H9 (cell line): ENCODE results near the gene ANKFY1. TPM values are rescaled to one million over a fixed set of nuclear protein-coding genes. Genes with fewer than 3 reads are reported as not detected.

ENCODE experiments used
- DNase-seq: peaks from one replicate; pipeline ENCODE4 v3.0.0-alpha.2; 2017
- H2AFZ ChIP-seq: one replicate; pipeline ENCODE4 v1.6.1; 2013; ENCODE audit warnings: mild to moderate bottlenecking, low read length, control low read depth, moderate library complexity
- H2AK5ac ChIP-seq: 2 replicates; pipeline ENCODE4 v1.6.1; 2013; ENCODE audit warnings: low read length, control low read depth, mixed read lengths; ENCODE audit not compliant: insufficient read length
- H2BK120ac ChIP-seq: one replicate; pipeline ENCODE4 v1.6.1; 2013; ENCODE audit warnings: low read depth, mild to moderate bottlenecking, low read length, control low read depth, inconsistent platforms; ENCODE audit not compliant: poor library complexity, severe bottlenecking
- H2BK12ac ChIP-seq: 2 replicates; pipeline ENCODE4 v1.6.1; 2013; ENCODE audit warnings: low read length, control low read depth, mixed read lengths, low read depth; ENCODE audit not compliant: insufficient read length
- H2BK15ac ChIP-seq: 2 replicates; pipeline ENCODE4 v1.6.1; 2013; ENCODE audit warnings: low read depth, low read length, control low read depth
- H2BK20ac ChIP-seq: one replicate; pipeline ENCODE4 v1.6.1; 2013; ENCODE audit warnings: low read depth, mild to moderate bottlenecking, low read length, control low read depth, inconsistent platforms; ENCODE audit not compliant: poor library complexity, severe bottlenecking
- H2BK5ac ChIP-seq: 2 replicates; pipeline ENCODE4 v1.6.1; 2013; ENCODE audit warnings: low read length, control low read depth, mixed read lengths; ENCODE audit not compliant: insufficient read length
- H3K14ac ChIP-seq: 2 replicates; pipeline ENCODE4 v1.6.1; 2013; ENCODE audit warnings: low read length, control low read depth; ENCODE audit not compliant: insufficient read depth
- H3K18ac ChIP-seq: 2 replicates; pipeline ENCODE4 v1.6.1; 2013; ENCODE audit warnings: low read depth, mild to moderate bottlenecking, mixed read lengths, low read length, control low read depth; ENCODE audit not compliant: insufficient read length
- H3K23ac ChIP-seq: 2 replicates; pipeline ENCODE4 v1.6.1; 2013; ENCODE audit warnings: low read length, control low read depth, mixed read lengths, low read depth; ENCODE audit not compliant: insufficient read length
- H3K23me2 ChIP-seq: 2 replicates; pipeline ENCODE4 v1.6.1; 2013; ENCODE audit warnings: low read depth, mild to moderate bottlenecking, mixed read lengths, low read length, control low read depth; ENCODE audit not compliant: insufficient read length, poor library complexity, severe bottlenecking
- H3K27ac ChIP-seq: 2 replicates; pipeline ENCODE4 v1.5.1; 2013; ENCODE audit warnings: low read length, control low read depth, mixed read lengths, low read depth; ENCODE audit not compliant: insufficient read length
- H3K27me3 ChIP-seq: 2 replicates; pipeline ENCODE4 v1.6.1; 2013; ENCODE audit warnings: low read length, control low read depth, inconsistent platforms; ENCODE audit not compliant: insufficient read depth
- H3K4ac ChIP-seq: 2 replicates; pipeline ENCODE4 v1.6.1; 2013; ENCODE audit warnings: low read depth, mild to moderate bottlenecking, control low read depth, inconsistent platforms, low read length, moderate library complexity
- H3K4me1 ChIP-seq: 2 replicates; pipeline ENCODE4 v1.6.1; 2013; ENCODE audit warnings: low read length, control low read depth, inconsistent platforms; ENCODE audit not compliant: insufficient read depth
- H3K4me2 ChIP-seq: 2 replicates; pipeline ENCODE4 v1.6.1; 2013; ENCODE audit warnings: low read length, control low read depth, mixed read lengths; ENCODE audit not compliant: insufficient read length, insufficient read depth
- H3K56ac ChIP-seq: 2 replicates; pipeline ENCODE4 v1.6.1; 2013; ENCODE audit warnings: low read depth, mild to moderate bottlenecking, mixed read lengths, low read length, control low read depth; ENCODE audit not compliant: insufficient read length
- H3K79me1 ChIP-seq: 2 replicates; pipeline ENCODE4 v1.6.1; 2013; ENCODE audit warnings: low read depth, mild to moderate bottlenecking, moderate library complexity, low read length, control low read depth, inconsistent platforms; ENCODE audit not compliant: insufficient read depth, poor library complexity, severe bottlenecking
- H3K79me2 ChIP-seq: 2 replicates; pipeline ENCODE4 v1.6.1; 2013; ENCODE audit warnings: low read length, control low read depth, inconsistent platforms; ENCODE audit not compliant: insufficient read depth
- H3K9ac ChIP-seq: 2 replicates; pipeline ENCODE4 v1.6.1; 2013; ENCODE audit warnings: low read length, control low read depth, mixed read lengths; ENCODE audit not compliant: insufficient read length; ENCODE audit errors: extremely low read depth
- H3K9me3 ChIP-seq: one replicate; pipeline ENCODE4 v1.6.1; 2013; ENCODE audit warnings: low read depth, low read length, inconsistent platforms; ENCODE audit not compliant: control insufficient read depth
- H3T11ph ChIP-seq: one replicate; pipeline ENCODE4 v1.6.1; 2013; ENCODE audit warnings: mild to moderate bottlenecking, low read length, control low read depth, inconsistent platforms
- H4K20me1 ChIP-seq: one replicate; pipeline ENCODE4 v1.6.1; 2013; ENCODE audit not compliant: control insufficient read depth, insufficient read length, insufficient read depth
- H4K5ac ChIP-seq: 2 replicates; pipeline ENCODE4 v1.6.1; 2013; ENCODE audit warnings: low read depth, mild to moderate bottlenecking, mixed read lengths, low read length, control low read depth; ENCODE audit not compliant: insufficient read length
- H4K8ac ChIP-seq: replicated peaks from 2 replicates; pipeline ENCODE4 v1.6.1; 2013; ENCODE audit warnings: low read length, control low read depth, mixed read lengths, low read depth; ENCODE audit not compliant: insufficient read length
- H4K91ac ChIP-seq: 2 replicates; pipeline ENCODE4 v1.6.1; 2013; ENCODE audit warnings: low read depth, mild to moderate bottlenecking, moderate library complexity, mixed read lengths, low read length, control low read depth; ENCODE audit not compliant: insufficient read length
- H3K27ac Mint-ChIP-seq, 3 experiments: 2 replicates in 2 of 3; 3 replicates in 1 of 3; pipeline ENCODE4 v1.8.0; 2020 to 2021; ENCODE audit warnings: mixed read lengths in 3 of 3, mild to moderate bottlenecking in 1 of 3, moderate library complexity in 1 of 3
- H3K27me3 Mint-ChIP-seq: 2 replicates; pipeline ENCODE4 v1.8.0; 2021; ENCODE audit warnings: low read depth, mild to moderate bottlenecking, moderate library complexity, mixed read lengths
- H3K36me3 Mint-ChIP-seq, 3 experiments: 2 replicates in 2 of 3; 3 replicates in 1 of 3; pipeline ENCODE4 v1.8.0; 2020 to 2021; ENCODE audit warnings: low read depth in 3 of 3, mixed read lengths in 3 of 3; ENCODE audit not compliant: insufficient read depth in 1 of 3
- H3K4me1 Mint-ChIP-seq, 2 experiments: 2 replicates each; pipeline ENCODE4 v1.8.0; 2020; ENCODE audit warnings: mixed read lengths in 2 of 2
- H3K4me3 Mint-ChIP-seq, 2 experiments: 2 replicates in 1 of 2; 3 replicates in 1 of 2; pipeline ENCODE4 v1.8.0; 2020 to 2021; ENCODE audit warnings: mild to moderate bottlenecking in 2 of 2, mixed read lengths in 2 of 2, moderate library complexity in 1 of 2
- H3K9me3 Mint-ChIP-seq, 2 experiments: 2 replicates in 1 of 2; 3 replicates in 1 of 2; pipeline ENCODE4 v1.8.0; 2020; ENCODE audit warnings: mild to moderate bottlenecking in 2 of 2, mixed read lengths in 2 of 2, moderate library complexity in 1 of 2
- WGBS: extraction: QIAGEN DNeasy Blood & Tissue Kit; methylation state at CpG from one replicate; pipeline ENCODE4 v1.1.7; 2013; ENCODE audit warnings: missing lambda C conversion rate, low lambda C conversion rate, mixed read lengths; ENCODE audit not compliant: insufficient read length; ENCODE audit errors: extremely low coverage; 5-methylcytosine and 5-hydroxymethylcytosine counted together
- total RNA-seq: library from RNA; stranded (reverse); gene quantifications from 2 replicates; pipeline ENCODE4 v1.2.1, GENCODE V29; 2021
- TF ChIP-seq, protein P1 (sequence below): fragments of 200-600 bp; sonication (generic); conservative IDR thresholded peaks from 3 replicates; pipeline ENCODE4 v1.8.0; 2021; ENCODE audit warnings: antibody characterized with exemption, mild to moderate bottlenecking

The ANKFY1 gene
- total RNA-seq, 1 experiment from 2014 or later, result 51.9 TPM

DNA sequence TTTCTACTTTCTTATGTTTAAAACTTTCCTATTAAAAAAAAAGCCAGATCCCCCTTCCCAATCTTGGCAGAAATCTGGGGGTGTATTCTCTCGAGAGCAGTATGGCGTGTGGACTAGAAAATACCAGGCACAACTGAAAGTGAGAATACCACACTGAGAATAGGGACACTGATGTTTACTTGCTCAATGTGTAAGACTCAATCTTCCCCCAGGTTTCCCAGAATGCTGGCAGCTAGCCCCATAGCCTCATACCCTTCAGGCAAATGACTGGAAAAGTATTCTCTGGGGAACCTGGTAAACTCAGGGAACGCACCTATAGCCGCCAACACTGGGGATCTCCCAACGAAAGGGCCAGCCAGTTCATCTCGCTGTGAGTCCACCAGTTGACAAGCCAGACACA, 136.2 kb downstream of the ANKFY1 start:
- H4K91ac ChIP-seq, result no peak overlapping the region
- no peak overlapping the region for H3K23ac ChIP-seq
- H2BK5ac ChIP-seq, result no peak overlapping the region
- no peak overlapping the region for H4K8ac ChIP-seq
- H3K56ac ChIP-seq, result no peak overlapping the region
- no peak overlapping the region for H3K18ac ChIP-seq
- H3K23me2 ChIP-seq, result no peaks in the 10 kb centered on the region
- TF ChIP-seq, protein P1, sequence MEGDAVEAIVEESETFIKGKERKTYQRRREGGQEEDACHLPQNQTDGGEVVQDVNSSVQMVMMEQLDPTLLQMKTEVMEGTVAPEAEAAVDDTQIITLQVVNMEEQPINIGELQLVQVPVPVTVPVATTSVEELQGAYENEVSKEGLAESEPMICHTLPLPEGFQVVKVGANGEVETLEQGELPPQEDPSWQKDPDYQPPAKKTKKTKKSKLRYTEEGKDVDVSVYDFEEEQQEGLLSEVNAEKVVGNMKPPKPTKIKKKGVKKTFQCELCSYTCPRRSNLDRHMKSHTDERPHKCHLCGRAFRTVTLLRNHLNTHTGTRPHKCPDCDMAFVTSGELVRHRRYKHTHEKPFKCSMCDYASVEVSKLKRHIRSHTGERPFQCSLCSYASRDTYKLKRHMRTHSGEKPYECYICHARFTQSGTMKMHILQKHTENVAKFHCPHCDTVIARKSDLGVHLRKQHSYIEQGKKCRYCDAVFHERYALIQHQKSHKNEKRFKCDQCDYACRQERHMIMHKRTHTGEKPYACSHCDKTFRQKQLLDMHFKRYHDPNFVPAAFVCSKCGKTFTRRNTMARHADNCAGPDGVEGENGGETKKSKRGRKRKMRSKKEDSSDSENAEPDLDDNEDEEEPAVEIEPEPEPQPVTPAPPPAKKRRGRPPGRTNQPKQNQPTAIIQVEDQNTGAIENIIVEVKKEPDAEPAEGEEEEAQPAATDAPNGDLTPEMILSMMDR, result no peak
- no peak overlapping the region for H3K9ac ChIP-seq
- no peak overlapping the region for H2AFZ ChIP-seq
- H2BK15ac ChIP-seq, result no peak overlapping the region
- no peaks in the 10 kb centered on the region for H3K27me3 ChIP-seq
- H3K9me3 Mint-ChIP-seq, result no peaks in the 10 kb centered on the region
- no peak overlapping the region for H3K4me2 ChIP-seq
- no peak overlapping the region for H2BK20ac ChIP-seq
- WGBS, result no CpG with 5 or more reads among the region's 6 CpGs
- no peaks in the 10 kb centered on the region for H3K79me2 ChIP-seq
- H3K36me3 Mint-ChIP-seq, result peaks cover 0 to 21% (median 15%) of the 10 kb centered on the region in 3 experiments; a peak in 5 of 7 replicates
- no peak overlapping the region for H2BK12ac ChIP-seq
- H4K20me1 ChIP-seq, result no peaks in the 10 kb centered on the region
- no peaks in the 10 kb centered on the region for H3K9me3 ChIP-seq
- no peak overlapping the region for H2BK120ac ChIP-seq
- no peak overlapping the region for H3K4me3 Mint-ChIP-seq
- H3K4me1 ChIP-seq, result peaks cover 3% of the 10 kb centered on the region; the same call in 1 of the 2 replicates
- no peak overlapping the region for H4K5ac ChIP-seq
- no peak overlapping the region for H3K4ac ChIP-seq
- H3K27ac Mint-ChIP-seq, result no peak overlapping the region
- H2AK5ac ChIP-seq, result no peak overlapping the region
- H3K27ac ChIP-seq, result no peak overlapping the region
- peaks cover 12% of the 10 kb centered on the region in 2 experiments for H3K4me1 Mint-ChIP-seq
- H3K14ac ChIP-seq, result no peak overlapping the region
- H3K27me3 Mint-ChIP-seq, result no peaks in the 10 kb centered on the region
- no peaks in the 10 kb centered on the region for H3K79me1 ChIP-seq
- no peak for DNase-seq
- H3T11ph ChIP-seq, result no peak overlapping the region
